ENCODE results near the gene TMEM51. TPM values are rescaled to one million over a fixed set of nuclear protein-coding genes. Genes with fewer than 3 reads are reported as not detected.

The TMEM51 gene
- total and polyA plus RNA-seq, 10 of the 15 experiments (the other 5 are each of a cell fraction or from before 2014, with no cell fraction given): 0.55 to 4.8 (median 3.1) TPM

DNA sequence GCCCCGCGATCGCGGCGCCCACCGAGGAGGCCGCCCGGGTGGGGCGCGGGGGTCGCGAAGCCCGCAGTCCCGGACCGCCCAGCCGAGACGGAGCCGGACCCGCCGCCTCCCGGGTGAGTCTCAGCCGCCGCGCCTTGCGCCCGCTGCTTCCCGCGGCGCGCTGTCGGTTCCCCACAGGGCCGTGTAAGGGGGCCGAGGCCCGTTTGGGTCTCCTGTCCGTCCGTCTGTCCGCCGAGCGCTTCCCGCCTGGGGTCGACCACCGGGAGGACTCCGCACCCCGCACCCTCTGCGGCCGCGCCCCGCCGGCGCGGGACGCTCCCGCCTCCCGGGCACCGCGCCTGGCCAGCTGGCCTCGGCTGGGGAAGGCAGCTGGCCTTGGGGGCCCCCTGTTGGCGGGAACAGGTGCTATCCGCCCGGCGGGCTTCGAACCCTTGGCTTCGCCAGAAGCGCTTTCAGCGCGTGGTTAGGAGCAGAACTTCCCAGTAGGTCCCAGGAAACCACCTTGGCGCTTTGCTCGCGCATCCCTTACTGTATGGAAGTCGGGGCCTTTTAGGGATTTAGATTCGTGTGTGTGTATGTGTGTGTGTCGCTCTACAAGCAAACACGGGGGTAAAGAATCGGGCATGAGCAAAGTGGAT lies 414 bp downstream of the TMEM51 start (continued):
- no peak for TF ChIP-seq KDM1A (IDR thresholded peaks at IDR 0.05; ENCODE audit: borderline replicate concordance)
- no peak for TF ChIP-seq MYB (IDR thresholded peaks at IDR 0.05; ENCODE audit: borderline replicate concordance, low read depth, low read length)
- no peak for TF ChIP-seq NFXL1 (IDR thresholded peaks at IDR 0.05; ENCODE audit: borderline replicate concordance)
- TF ChIP-seq, protein P1, sequence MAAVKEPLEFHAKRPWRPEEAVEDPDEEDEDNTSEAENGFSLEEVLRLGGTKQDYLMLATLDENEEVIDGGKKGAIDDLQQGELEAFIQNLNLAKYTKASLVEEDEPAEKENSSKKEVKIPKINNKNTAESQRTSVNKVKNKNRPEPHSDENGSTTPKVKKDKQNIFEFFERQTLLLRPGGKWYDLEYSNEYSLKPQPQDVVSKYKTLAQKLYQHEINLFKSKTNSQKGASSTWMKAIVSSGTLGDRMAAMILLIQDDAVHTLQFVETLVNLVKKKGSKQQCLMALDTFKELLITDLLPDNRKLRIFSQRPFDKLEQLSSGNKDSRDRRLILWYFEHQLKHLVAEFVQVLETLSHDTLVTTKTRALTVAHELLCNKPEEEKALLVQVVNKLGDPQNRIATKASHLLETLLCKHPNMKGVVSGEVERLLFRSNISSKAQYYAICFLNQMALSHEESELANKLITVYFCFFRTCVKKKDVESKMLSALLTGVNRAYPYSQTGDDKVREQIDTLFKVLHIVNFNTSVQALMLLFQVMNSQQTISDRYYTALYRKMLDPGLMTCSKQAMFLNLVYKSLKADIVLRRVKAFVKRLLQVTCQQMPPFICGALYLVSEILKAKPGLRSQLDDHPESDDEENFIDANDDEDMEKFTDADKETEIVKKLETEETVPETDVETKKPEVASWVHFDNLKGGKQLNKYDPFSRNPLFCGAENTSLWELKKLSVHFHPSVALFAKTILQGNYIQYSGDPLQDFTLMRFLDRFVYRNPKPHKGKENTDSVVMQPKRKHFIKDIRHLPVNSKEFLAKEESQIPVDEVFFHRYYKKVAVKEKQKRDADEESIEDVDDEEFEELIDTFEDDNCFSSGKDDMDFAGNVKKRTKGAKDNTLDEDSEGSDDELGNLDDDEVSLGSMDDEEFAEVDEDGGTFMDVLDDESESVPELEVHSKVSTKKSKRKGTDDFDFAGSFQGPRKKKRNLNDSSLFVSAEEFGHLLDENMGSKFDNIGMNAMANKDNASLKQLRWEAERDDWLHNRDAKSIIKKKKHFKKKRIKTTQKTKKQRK (IDR thresholded peaks at IDR 0.05; ENCODE audit: low read depth, low read length): no peak
- TF ChIP-seq ZBED1 (IDR thresholded peaks at IDR 0.05; ENCODE audit: borderline replicate concordance): no peak
- TF ChIP-seq HCFC1 (IDR thresholded peaks at IDR 0.05; ENCODE audit: low read length): no peak
- no peak for TF ChIP-seq MYC (IDR thresholded peaks at IDR 0.05; ENCODE audit: insufficient read depth, insufficient read length, insufficient replicate concordance, low read length, severe bottlenecking)
- TF ChIP-seq SIX5 (IDR thresholded peaks at IDR 0.05; ENCODE audit: low read depth, low read length, severe bottlenecking): no peak
- 0 out of 4 replicates have a peak, but pooled peaks of 1 of the 2 experiments have one; percentile 8 for TF ChIP-seq IKZF2 (IDR thresholded peaks at IDR 0.05)
- TF ChIP-seq CHD1 (IDR thresholded peaks at IDR 0.05; ENCODE audit: low read depth, low read length): no peak
- 0 out of 2 replicates have a peak, but pooled peaks have one; percentile 32 for TF ChIP-seq YY1 (IDR thresholded peaks at IDR 0.05; ENCODE audit: low read depth, low read length)
- TF ChIP-seq, protein P2, sequence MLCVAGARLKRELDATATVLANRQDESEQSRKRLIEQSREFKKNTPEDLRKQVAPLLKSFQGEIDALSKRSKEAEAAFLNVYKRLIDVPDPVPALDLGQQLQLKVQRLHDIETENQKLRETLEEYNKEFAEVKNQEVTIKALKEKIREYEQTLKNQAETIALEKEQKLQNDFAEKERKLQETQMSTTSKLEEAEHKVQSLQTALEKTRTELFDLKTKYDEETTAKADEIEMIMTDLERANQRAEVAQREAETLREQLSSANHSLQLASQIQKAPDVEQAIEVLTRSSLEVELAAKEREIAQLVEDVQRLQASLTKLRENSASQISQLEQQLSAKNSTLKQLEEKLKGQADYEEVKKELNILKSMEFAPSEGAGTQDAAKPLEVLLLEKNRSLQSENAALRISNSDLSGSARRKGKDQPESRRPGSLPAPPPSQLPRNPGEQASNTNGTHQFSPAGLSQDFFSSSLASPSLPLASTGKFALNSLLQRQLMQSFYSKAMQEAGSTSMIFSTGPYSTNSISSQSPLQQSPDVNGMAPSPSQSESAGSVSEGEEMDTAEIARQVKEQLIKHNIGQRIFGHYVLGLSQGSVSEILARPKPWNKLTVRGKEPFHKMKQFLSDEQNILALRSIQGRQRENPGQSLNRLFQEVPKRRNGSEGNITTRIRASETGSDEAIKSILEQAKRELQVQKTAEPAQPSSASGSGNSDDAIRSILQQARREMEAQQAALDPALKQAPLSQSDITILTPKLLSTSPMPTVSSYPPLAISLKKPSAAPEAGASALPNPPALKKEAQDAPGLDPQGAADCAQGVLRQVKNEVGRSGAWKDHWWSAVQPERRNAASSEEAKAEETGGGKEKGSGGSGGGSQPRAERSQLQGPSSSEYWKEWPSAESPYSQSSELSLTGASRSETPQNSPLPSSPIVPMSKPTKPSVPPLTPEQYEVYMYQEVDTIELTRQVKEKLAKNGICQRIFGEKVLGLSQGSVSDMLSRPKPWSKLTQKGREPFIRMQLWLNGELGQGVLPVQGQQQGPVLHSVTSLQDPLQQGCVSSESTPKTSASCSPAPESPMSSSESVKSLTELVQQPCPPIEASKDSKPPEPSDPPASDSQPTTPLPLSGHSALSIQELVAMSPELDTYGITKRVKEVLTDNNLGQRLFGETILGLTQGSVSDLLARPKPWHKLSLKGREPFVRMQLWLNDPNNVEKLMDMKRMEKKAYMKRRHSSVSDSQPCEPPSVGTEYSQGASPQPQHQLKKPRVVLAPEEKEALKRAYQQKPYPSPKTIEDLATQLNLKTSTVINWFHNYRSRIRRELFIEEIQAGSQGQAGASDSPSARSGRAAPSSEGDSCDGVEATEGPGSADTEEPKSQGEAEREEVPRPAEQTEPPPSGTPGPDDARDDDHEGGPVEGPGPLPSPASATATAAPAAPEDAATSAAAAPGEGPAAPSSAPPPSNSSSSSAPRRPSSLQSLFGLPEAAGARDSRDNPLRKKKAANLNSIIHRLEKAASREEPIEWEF (IDR thresholded peaks at IDR 0.05; ENCODE audit: insufficient replicate concordance, low read depth, low read length): no peak
- TF ChIP-seq NBN (IDR thresholded peaks at IDR 0.05): peak; percentile 58; the same call in 1 of the 2 replicates
- TF ChIP-seq RUNX3 (IDR thresholded peaks at IDR 0.05; ENCODE audit: low read length): peak; percentile 5; the same call in 1 of the 2 replicates
- no peak for TF ChIP-seq JUND (IDR thresholded peaks at IDR 0.05; ENCODE audit: low read depth, low read length)
- TF ChIP-seq, protein P3, sequence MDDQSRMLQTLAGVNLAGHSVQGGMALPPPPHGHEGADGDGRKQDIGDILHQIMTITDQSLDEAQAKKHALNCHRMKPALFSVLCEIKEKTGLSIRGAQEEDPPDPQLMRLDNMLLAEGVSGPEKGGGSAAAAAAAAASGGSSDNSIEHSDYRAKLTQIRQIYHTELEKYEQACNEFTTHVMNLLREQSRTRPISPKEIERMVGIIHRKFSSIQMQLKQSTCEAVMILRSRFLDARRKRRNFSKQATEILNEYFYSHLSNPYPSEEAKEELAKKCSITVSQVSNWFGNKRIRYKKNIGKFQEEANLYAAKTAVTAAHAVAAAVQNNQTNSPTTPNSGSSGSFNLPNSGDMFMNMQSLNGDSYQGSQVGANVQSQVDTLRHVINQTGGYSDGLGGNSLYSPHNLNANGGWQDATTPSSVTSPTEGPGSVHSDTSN (IDR thresholded peaks at IDR 0.05; ENCODE audit: insufficient replicate concordance, low read depth, low read length): no peak
- TF ChIP-seq, protein P4, sequence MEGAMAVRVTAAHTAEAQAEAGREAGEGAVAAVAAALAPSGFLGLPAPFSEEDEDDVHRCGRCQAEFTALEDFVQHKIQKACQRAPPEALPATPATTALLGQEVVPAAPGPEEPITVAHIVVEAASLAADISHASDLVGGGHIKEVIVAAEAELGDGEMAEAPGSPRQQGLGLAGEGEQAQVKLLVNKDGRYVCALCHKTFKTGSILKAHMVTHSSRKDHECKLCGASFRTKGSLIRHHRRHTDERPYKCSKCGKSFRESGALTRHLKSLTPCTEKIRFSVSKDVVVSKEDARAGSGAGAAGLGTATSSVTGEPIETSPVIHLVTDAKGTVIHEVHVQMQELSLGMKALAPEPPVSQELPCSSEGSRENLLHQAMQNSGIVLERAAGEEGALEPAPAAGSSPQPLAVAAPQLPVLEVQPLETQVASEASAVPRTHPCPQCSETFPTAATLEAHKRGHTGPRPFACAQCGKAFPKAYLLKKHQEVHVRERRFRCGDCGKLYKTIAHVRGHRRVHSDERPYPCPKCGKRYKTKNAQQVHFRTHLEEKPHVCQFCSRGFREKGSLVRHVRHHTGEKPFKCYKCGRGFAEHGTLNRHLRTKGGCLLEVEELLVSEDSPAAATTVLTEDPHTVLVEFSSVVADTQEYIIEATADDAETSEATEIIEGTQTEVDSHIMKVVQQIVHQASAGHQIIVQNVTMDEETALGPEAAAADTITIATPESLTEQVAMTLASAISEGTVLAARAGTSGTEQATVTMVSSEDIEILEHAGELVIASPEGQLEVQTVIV (IDR thresholded peaks at IDR 0.05; ENCODE audit: borderline replicate concordance, partially characterized antibody): no peak
- no peak for TF ChIP-seq ZNF207 (IDR thresholded peaks at IDR 0.05; ENCODE audit: borderline replicate concordance)

All from GM12878 (cell line).